Testis (tissue), 3 donors: ENCODE measurements around the gene SOWAHB. TPM values are rescaled to one million over a fixed set of nuclear protein-coding genes. Genes with fewer than 3 reads are reported as not detected.

Experiments used
- DNase-seq: peaks from one replicate; pipeline ENCODE4 v3.0.0-alpha.2; 2019
- H3K27ac ChIP-seq, 2 donors: fragments of 200-600 bp; sonication (generic); one replicate each; pipeline ENCODE4 v1.5.1; 2019
- H3K27me3 ChIP-seq: fragments of 200-600 bp; sonication (generic); one replicate; pipeline ENCODE4 v1.5.1; 2019
- H3K36me3 ChIP-seq: fragments of 200-600 bp; sonication (generic); one replicate; pipeline ENCODE4 v1.5.1; 2017; ENCODE audit warnings: low read depth; ENCODE audit errors: missing control alignments
- H3K4me1 ChIP-seq: fragments of 200-600 bp; sonication (generic); one replicate; pipeline ENCODE4 v1.5.1; 2019
- H3K4me3 ChIP-seq, 2 donors: fragments of 200-600 bp; sonication (generic); one replicate each; pipeline ENCODE4 v1.5.1; 2017 to 2019
- H3K9me3 ChIP-seq: fragments of 200-600 bp; sonication (generic); one replicate; pipeline ENCODE4 v1.5.1; 2017
- POLR2A ChIP-seq: fragments of 450-650 bp; IDR thresholded peaks from one replicate; pipeline ENCODE4 v1.6.1; 2017; ENCODE audit warnings: antibody characterized with exemption, mild to moderate bottlenecking, moderate library complexity
- WGBS, 2 donors: methylation state at CpG; one replicate each; pipeline ENCODE4 v1.1.5; 2018; 5-methylcytosine and 5-hydroxymethylcytosine counted together
- intact Hi-C: fragments of 100-400 bp; cut with DNase I; formaldehyde crosslinking; loops from one replicate; pipeline ENCODE4 v1.15.1; 2023; ENCODE audit warnings: low total_unique reads
- polyA plus RNA-seq: library from polyadenylated mRNA; stranded (reverse); fragments of 350-450 nt; fragmentation: Illumina TruSeq; extraction: RNeasy Lipid Tissue Mini Kit (QIAGEN cat#74804); gene quantifications from one replicate; pipeline ENCODE4 v1.2.3, GENCODE V29; 2014; ENCODE audit warnings: low read depth, low replicate concordance; ENCODE audit not compliant: insufficient read depth
- total RNA-seq, 2 donors: library from RNA; depleted of rRNA; stranded (reverse); fragments of >200 nt; gene quantifications; one replicate each; pipeline ENCODE4 v1.2.3, GENCODE V29; 2016
- TF ChIP-seq, protein P1 (sequence below), 3 experiments: fragments of 450-650 bp in 2 of 3; fragments of 200-600 bp in 1 of 3; sonication (generic) in 1 of 3; IDR thresholded peaks; one replicate each; pipeline ENCODE4 v1.5.1; 2016 to 2019; ENCODE audit warnings: antibody characterized with exemption in 3 of 3, mild to moderate bottlenecking in 2 of 3, moderate library complexity in 1 of 3

The SOWAHB gene
- total and polyA plus RNA-seq, 3 donors from 2014 or later = 0.08 to 0.21 (median 0.12) TPM

DNA sequence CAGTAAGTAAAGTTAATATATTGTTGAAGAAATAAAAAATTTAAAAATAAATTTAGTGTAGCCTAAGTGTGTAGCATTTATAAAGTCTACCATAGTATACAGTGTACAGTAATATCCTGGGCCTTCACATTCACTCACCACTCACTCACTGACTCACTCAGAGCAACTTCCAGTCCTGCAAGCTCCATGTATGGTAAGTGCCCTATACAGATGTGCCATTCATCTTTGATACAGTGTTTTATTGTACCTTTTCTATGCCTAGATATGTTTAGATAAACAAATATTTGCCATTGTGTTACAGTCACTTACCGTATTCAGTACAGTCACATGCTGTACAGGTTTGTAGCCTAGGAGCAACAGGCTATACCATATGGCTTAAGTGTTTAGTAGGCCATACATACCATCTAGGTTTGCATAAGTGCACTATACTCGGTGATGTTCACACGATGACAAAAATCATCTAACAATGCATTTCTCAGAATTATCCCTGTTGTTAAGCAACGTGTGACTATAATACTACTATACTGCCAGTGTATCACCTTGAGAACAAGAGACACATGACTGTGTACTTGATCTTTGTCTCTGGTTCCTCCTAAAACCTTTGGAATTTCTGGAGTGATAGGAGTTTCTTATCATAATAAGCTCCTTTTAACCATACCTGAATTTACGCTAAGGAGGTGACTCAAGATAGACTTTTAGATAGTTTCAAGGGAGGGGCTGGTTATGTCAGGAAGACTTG, 25.8 kb upstream of the SOWAHB start:
- Histone ChIP-seq H3K4me3 (no peak overlapping the region), H3K9me3 (no peaks in the 10 kb centered on the region), H3K4me1 (no peaks in the 10 kb centered on the region), H3K27ac (no peak overlapping the region), H3K36me3 (no peaks in the 10 kb centered on the region), H3K27me3 (no peaks in the 10 kb centered on the region)
- DNase-seq = no peak
- 83 to 91% methylated on average over 5 of the region's 5 CpGs for WGBS, 2 donors
- TF ChIP-seq, protein P1, sequence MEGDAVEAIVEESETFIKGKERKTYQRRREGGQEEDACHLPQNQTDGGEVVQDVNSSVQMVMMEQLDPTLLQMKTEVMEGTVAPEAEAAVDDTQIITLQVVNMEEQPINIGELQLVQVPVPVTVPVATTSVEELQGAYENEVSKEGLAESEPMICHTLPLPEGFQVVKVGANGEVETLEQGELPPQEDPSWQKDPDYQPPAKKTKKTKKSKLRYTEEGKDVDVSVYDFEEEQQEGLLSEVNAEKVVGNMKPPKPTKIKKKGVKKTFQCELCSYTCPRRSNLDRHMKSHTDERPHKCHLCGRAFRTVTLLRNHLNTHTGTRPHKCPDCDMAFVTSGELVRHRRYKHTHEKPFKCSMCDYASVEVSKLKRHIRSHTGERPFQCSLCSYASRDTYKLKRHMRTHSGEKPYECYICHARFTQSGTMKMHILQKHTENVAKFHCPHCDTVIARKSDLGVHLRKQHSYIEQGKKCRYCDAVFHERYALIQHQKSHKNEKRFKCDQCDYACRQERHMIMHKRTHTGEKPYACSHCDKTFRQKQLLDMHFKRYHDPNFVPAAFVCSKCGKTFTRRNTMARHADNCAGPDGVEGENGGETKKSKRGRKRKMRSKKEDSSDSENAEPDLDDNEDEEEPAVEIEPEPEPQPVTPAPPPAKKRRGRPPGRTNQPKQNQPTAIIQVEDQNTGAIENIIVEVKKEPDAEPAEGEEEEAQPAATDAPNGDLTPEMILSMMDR (IDR thresholded peaks at IDR 0.05) = no peak
- TF ChIP-seq POLR2A = no peak
- intact Hi-C loops = no loop called here

DNA sequence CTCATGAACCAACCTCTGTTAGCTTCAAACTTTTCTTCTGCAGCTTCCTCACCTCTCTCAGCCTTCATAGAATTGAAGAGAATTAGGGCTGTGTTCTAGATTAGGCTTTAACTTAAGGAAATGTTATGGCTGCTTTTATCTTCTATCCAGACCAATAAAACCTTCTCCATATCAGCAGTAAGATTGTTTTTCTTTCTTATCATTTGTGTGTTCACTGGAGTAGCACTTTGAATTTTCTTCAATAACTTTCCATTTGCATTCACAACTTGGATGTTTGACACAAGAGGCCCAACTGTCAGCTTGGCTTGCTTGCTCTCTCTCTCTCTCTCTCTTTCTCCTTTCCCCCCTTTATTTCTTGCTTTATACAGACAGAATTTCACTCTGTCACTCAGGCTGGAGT, 22.8 kb upstream of the SOWAHB start:
- Histone ChIP-seq H3K4me3 (no peak overlapping the region), H3K27me3 (no peaks in the 10 kb centered on the region), H3K4me1 (no peaks in the 10 kb centered on the region), H3K9me3 (no peaks in the 10 kb centered on the region), H3K36me3 (no peaks in the 10 kb centered on the region), H3K27ac (no peak overlapping the region)
- TF ChIP-seq POLR2A = no peak
- TF ChIP-seq, protein P1 (IDR thresholded peaks at IDR 0.05) = no peak
- intact Hi-C loops = no loop called here
- DNase-seq = no peak

DNA sequence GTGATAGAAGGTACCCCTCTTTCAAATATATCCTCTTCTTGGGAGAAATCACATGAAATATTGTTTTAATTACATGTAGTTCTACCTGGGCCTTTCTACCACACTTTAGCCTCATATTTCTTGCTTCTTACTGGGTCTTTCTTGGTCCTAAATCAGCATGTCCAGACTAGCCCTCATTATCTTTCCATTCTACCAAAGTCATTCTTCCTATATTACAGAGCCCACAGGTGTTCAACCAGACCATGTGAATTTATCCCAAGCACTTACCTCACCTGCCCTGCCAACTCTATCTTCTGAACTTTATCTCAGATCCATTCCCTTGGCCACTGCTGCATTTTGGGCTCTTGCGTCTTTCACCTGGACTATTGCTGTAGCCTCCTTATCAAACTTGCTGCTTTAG, 11.8 kb upstream of the SOWAHB start:
- DNase-seq = no peak

DNA sequence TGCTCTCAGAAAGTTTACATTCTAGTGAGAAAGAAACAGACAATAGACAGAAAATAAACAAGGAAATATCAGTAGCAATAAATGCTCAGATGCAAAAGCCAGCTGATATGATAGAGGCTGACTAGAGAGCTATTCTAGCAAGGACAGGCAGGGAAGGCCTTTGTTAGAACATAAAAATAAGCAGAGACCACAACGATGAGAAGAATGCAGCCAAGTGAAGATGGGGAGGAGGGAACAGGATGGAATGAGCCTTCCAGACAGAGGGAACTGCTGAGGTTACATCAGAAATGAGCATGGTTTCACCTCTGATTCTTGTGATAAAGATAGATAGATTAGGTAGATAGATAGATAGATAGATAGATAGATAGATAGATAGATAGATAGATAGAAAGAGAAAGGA, 7.6 kb upstream of the SOWAHB start:
- Histone ChIP-seq H3K9me3 (no peaks in the 10 kb centered on the region), H3K27me3 (no peaks in the 10 kb centered on the region), H3K4me3 (no peak overlapping the region), H3K4me1 (no peaks in the 10 kb centered on the region), H3K27ac (no peak overlapping the region), H3K36me3 (no peaks in the 10 kb centered on the region)
- DNase-seq = no peak
- 33 to 36% methylated on average over 1 of the region's 1 CpG for WGBS, 2 donors
- intact Hi-C loops = no loop called here
- TF ChIP-seq, protein P1 (IDR thresholded peaks at IDR 0.05) = no peak
- no peak for TF ChIP-seq POLR2A

More for the DNA sequence above, 11.8 kb upstream of the SOWAHB start:
- no peaks in the 10 kb centered on the region for H3K27me3 ChIP-seq
- WGBS, 2 donors = 100% methylated on average over 1 of the region's 1 CpG
- H3K27ac ChIP-seq = no peak overlapping the region
- no peaks in the 10 kb centered on the region for H3K36me3 ChIP-seq
- no peaks in the 10 kb centered on the region for H3K9me3 ChIP-seq
- no peaks in the 10 kb centered on the region for H3K4me1 ChIP-seq
- intact Hi-C loops = no loop called here
- H3K4me3 ChIP-seq = no peak overlapping the region
- no peak for TF ChIP-seq POLR2A
- TF ChIP-seq, protein P1 (IDR thresholded peaks at IDR 0.05) = no peak

DNA sequence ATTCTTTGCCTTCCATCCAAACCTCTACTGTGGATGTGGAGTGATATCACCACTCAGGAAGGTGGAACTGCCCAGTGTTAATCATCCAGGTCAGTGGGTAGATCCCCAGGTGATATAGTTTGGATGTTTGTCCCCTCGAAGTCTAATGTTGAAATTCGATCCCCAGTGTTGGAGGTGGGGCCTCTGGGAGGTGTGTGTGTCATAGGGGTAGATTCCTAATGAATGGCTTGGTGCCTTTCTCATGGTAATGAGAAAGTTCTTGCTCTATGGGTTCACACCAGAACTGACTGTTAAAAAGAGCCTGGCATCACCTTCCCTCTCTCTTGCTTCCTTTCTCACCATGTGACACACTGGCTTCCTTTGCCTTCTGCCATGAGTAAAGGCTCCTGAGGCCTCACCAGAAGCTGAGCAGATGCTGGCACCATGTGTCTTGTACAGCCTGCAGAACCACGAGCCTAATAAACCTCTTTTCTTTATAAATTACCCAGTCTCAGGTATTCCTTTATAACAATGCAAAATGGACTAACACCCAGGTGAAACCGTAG, 6.8 kb upstream of the SOWAHB start:
- H3K4me1 ChIP-seq = no peaks in the 10 kb centered on the region
- no peak for DNase-seq
- no peak for TF ChIP-seq POLR2A
- TF ChIP-seq, protein P1 (IDR thresholded peaks at IDR 0.05) = no peak
- H3K27ac ChIP-seq = no peak overlapping the region
- WGBS, 2 donors = 87 to 93% methylated on average over 4 of the region's 4 CpGs
- no peaks in the 10 kb centered on the region for H3K27me3 ChIP-seq
- H3K4me3 ChIP-seq = no peak overlapping the region
- no peaks in the 10 kb centered on the region for H3K36me3 ChIP-seq
- H3K9me3 ChIP-seq = no peaks in the 10 kb centered on the region
- intact Hi-C loops = no loop called here
